GM12865 (cell line): ENCODE results near the gene RGR.

Source experiments
- DNase-seq: peaks from one replicate; pipeline ENCODE4 v3.0.0; 2010; ENCODE audit warnings: low read depth
- H3K4me3 ChIP-seq: 2 replicates; pipeline ENCODE4 v1.5.1; 2011; ENCODE audit warnings: mild to moderate bottlenecking, low read depth, low read length, control low read depth
- TF ChIP-seq, protein P1 (sequence below): IDR thresholded peaks from 2 replicates; pipeline ENCODE4 v1.5.1; 2011; ENCODE audit warnings: low read length, control low read depth, low read depth, inconsistent platforms; ENCODE audit not compliant: insufficient read depth; ENCODE audit errors: missing control alignments

The RGR gene

GRCh38 chr10:84201244-84201606 lies 43.6 kb upstream of the RGR start:
- TF ChIP-seq, protein P1, sequence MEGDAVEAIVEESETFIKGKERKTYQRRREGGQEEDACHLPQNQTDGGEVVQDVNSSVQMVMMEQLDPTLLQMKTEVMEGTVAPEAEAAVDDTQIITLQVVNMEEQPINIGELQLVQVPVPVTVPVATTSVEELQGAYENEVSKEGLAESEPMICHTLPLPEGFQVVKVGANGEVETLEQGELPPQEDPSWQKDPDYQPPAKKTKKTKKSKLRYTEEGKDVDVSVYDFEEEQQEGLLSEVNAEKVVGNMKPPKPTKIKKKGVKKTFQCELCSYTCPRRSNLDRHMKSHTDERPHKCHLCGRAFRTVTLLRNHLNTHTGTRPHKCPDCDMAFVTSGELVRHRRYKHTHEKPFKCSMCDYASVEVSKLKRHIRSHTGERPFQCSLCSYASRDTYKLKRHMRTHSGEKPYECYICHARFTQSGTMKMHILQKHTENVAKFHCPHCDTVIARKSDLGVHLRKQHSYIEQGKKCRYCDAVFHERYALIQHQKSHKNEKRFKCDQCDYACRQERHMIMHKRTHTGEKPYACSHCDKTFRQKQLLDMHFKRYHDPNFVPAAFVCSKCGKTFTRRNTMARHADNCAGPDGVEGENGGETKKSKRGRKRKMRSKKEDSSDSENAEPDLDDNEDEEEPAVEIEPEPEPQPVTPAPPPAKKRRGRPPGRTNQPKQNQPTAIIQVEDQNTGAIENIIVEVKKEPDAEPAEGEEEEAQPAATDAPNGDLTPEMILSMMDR: no peak
- no peak overlapping the region for H3K4me3 ChIP-seq
- DNase-seq: no peak

DNA sequence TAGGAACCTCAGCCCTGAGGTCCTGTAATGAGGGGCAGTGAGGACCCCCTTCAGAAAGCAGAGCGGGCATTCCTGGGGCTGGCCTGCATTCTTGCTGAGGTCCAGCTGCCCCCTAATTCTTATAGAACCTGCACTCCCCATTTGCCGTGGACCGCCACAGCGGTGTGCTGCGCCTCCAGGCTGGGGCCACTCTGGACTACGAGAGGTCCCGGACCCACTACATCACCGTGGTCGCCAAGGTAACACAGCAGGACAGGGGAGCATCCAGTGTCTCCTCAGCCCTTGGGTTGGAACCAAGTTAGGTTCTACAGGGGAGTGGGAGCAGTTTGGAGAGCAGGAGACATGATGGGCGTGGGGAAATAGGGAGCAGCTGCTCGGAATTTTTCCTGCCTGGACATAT lies 43.2 kb upstream of the RGR start:
- no peak for DNase-seq
- TF ChIP-seq, protein P1: no peak
- H3K4me3 ChIP-seq: no peak overlapping the region

DNA sequence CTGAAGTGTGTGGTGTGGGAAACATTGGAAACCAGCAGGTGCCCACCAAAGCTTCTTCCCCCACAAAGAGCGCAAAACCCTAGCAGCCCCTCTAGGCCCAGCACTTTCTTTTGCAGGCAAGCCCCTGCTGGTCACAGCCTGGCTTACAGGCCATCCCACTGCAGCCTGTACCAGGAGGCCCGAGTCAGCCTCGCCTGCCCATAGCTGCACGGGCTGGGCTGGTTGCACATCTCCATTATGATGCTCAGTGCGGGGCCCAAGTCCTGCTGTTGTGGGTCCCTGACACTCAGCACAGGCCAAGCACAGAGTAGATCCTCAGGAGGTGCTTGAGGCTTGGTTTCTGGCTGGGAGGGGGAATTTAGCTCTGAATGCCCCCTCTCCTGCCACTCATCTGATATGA lies 42.5 kb upstream of the RGR start:
- no peak overlapping the region for H3K4me3 ChIP-seq
- DNase-seq: no peak
- TF ChIP-seq, protein P1: no peak

GRCh38 chr10:84204122-84204521 lies 40.7 kb upstream of the RGR start:
- TF ChIP-seq, protein P1: peak; percentile 79
- DNase-seq: peak; percentile 60
- H3K4me3 ChIP-seq: no peak overlapping the region

DNA sequence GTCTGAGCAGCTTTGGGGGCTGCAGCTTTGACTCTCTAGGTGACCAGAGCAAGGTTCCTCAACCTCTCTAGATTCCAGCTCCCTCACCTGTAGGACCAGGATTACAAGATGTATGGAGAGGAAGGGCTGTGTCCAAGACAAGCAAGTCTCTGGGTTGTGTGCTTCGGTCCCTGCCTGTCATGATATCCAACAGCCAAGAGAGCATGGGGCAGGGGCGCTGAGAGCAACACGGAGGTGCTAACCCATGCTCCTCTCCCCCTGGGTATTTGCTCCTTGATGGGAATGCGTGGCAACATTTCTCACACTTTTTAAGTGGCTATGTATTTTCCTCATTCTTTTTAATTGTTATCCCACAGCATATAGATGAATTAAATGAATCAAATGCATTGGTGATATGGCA lies 40.2 kb upstream of the RGR start:
- no peak overlapping the region for H3K4me3 ChIP-seq
- TF ChIP-seq, protein P1: no peak
- DNase-seq: no peak

- TF ChIP-seq, protein P1: peak; percentile 97
- no peak overlapping the region for H3K4me3 ChIP-seq
- DNase-seq: peak; percentile 80
Observed at GRCh38 chr10:84205049-84205852, 39.6 kb upstream of the RGR start.

DNA sequence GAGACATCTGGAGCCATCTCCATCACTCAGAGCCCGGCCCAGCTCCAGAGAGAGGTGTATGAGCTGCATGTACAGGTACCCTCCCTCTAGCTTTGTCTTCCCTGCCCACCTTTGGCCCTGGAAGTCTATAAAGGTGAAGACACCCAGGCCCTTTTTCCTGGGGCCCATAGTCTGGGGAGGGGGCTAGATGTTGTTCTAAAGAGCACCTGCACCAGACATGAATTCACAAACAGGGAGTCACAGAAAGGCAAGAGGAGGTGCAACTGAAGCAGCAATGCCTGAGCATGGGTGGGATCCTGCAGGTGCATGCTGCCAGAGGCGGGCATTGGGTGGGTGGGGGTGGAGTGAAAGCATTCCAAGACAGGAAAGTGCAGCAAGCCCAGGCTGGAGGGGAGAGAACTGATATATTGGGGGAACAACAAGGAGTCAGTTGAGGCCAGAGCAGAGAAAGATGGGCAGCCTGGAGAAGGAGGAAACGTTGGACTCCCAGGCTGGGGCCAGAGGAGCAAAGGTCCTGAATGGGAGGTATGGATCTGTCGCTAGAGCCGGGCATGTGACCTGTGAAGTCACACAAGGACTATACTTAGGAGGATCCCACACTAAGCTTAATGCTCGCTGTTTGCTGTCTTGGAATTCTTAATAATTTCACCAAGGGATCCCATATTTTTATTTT lies 38.9 kb upstream of the RGR start:
- TF ChIP-seq, protein P1: no peak

More for the DNA sequence above, 38.9 kb upstream of the RGR start:
- no peak for DNase-seq
- H3K4me3 ChIP-seq: no peak overlapping the region
